Effector memory CD4-positive, alpha-beta T cell (primary cell): ENCODE results near the gene INIP.

Experiments used
- DNase-seq, 3 donors: peaks; one replicate each; pipeline ENCODE4 v3.0.0-alpha.2; 2020
- H3K27ac ChIP-seq: 2 replicates; pipeline ENCODE4 v1.7.0; 2013; ENCODE audit warnings: mild to moderate bottlenecking, low read length, moderate library complexity; ENCODE audit not compliant: insufficient read depth, poor library complexity, severe bottlenecking
- H3K27me3 ChIP-seq: replicated peaks from 2 replicates; pipeline ENCODE4 v1.7.0; 2013; ENCODE audit warnings: mild to moderate bottlenecking, low read length; ENCODE audit not compliant: insufficient read depth, control insufficient read depth, poor library complexity, severe bottlenecking
- H3K36me3 ChIP-seq: 2 replicates; pipeline ENCODE4 v1.7.0; 2013; ENCODE audit warnings: mild to moderate bottlenecking, low read length, moderate library complexity; ENCODE audit not compliant: control insufficient read depth, insufficient read depth
- H3K4me1 ChIP-seq: 2 replicates; pipeline ENCODE4 v1.7.0; 2013; ENCODE audit warnings: low read length, mild to moderate bottlenecking; ENCODE audit not compliant: control insufficient read depth, insufficient read depth, poor library complexity, severe bottlenecking
- H3K4me3 ChIP-seq: 2 replicates; pipeline ENCODE4 v1.7.0; 2013; ENCODE audit warnings: low read length, low read depth, mild to moderate bottlenecking; ENCODE audit not compliant: insufficient read depth, poor library complexity, severe bottlenecking
- H3K9me3 ChIP-seq: 2 replicates; pipeline ENCODE4 v1.7.0; 2013; ENCODE audit warnings: mild to moderate bottlenecking, low read length, moderate library complexity; ENCODE audit not compliant: control insufficient read depth

Gene INIP

GRCh38 chr9:112755675-112756074 is 37.8 kb upstream of the INIP start:
- H3K27ac ChIP-seq = no peak overlapping the region
- DNase-seq = no peak
- no peaks in the 10 kb centered on the region for H3K27me3 ChIP-seq
- no peak overlapping the region for H3K4me3 ChIP-seq
- H3K36me3 ChIP-seq = no peaks in the 10 kb centered on the region
- H3K9me3 ChIP-seq = no peaks in the 10 kb centered on the region
- peaks cover 28% of the 10 kb centered on the region for H3K4me1 ChIP-seq

- peak overlapping the region; percentile 18 for H3K27ac ChIP-seq
- H3K9me3 ChIP-seq = no peaks in the 10 kb centered on the region
Measured at GRCh38 chr9:112755016-112755427, 37.1 kb upstream of the INIP start.

DNA sequence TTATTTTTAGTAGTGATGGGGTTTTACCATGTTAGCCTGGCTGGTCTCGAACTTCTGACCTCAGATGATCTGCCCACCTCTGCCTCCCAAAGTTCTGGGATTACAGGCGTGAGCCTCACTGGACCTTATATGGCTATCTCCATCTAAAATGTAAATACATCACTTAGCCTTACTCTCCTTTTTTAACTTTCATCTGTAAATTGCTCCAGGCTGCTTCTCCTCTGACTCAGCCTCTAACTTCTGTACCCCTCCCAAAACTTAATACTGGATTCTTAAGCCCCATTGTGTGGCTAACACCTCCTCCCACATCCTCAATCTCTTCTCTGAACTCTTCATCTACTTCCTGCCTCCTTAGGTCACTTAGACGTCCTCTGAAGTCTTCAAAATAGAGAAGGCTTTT is 36.7 kb upstream of the INIP start:
- Histone ChIP-seq H3K9me3 (no peaks in the 10 kb centered on the region), H3K36me3 (no peaks in the 10 kb centered on the region), H3K4me3 (no peak overlapping the region), H3K27ac (no peak overlapping the region), H3K4me1 (peaks cover 36% of the 10 kb centered on the region), H3K27me3 (no peaks in the 10 kb centered on the region)
- peak; percentile 9 to 31 (median 26) for DNase-seq

More at GRCh38 chr9:112755016-112755427, 37.1 kb upstream of the INIP start:
- no peak overlapping the region for H3K4me3 ChIP-seq
- H3K27me3 ChIP-seq = no peaks in the 10 kb centered on the region
- no peak for DNase-seq
- H3K4me1 ChIP-seq = peaks cover 31% of the 10 kb centered on the region
- no peaks in the 10 kb centered on the region for H3K36me3 ChIP-seq

DNA sequence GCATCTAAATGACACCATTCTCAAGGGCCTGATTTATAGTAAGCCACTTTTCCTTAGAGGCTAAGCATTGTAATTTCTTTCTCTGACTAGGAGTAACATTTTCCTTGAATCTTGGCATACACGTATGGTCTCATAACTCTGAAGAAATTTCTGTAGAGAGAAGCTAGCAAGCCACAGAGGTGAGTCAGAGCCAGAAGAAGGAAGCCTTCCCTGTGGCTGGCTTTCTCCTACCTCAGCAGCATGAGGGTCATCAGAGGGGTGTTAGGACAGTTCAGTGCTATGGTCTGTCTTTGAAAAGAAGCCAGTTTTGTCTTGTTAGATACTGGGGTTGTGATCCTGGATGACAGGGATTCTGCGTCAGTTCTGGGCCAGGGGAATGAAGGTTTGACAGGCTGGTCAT is 35.8 kb upstream of the INIP start:
- Histone ChIP-seq H3K4me3 (no peak overlapping the region), H3K27ac (no peak overlapping the region), H3K27me3 (no peaks in the 10 kb centered on the region), H3K9me3 (no peaks in the 10 kb centered on the region), H3K4me1 (peaks cover 37% of the 10 kb centered on the region), H3K36me3 (no peaks in the 10 kb centered on the region)
- no peak for DNase-seq

DNA sequence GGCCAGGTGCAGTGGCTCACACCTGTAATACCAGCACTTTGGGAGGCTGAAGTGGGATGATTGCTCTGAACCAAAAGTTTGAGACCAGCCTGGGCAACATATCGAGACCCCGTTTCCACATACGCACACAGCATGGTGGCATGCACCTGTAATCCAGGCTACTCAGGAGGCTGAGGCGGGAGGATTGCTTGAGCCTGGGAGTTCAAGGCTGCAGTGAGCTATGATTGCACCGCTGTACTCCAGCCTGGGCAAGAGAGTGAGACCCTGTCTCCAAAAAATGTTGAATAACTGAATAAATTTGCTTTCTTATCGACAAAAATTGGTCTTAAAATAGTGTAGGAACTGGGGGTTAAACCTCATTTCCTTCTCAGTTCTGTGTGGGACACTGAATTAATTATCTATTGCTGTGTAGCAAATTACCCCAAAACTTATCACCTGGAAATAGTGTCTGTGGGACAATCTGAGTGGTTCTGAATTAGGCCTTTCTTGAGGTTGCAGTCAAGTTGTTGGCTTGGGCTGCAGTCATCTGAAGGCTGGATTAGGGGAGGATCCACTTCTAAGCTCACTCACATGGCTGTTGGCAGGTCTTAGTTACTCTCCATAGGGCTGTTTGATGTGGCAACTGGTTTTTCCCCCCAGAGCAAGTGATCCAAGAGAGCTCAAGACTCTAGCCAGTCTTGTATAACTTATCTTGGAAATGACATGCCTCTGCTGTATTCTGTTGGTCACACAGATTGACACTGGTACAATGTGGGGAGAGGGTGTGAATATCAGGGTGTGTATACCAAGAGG is 34.6 kb upstream of the INIP start:
- no peak for DNase-seq
- H3K4me3 ChIP-seq = no peak overlapping the region
- H3K27me3 ChIP-seq = no peaks in the 10 kb centered on the region
- peaks cover 37% of the 10 kb centered on the region for H3K4me1 ChIP-seq
- no peaks in the 10 kb centered on the region for H3K36me3 ChIP-seq
- no peak overlapping the region for H3K27ac ChIP-seq
- H3K9me3 ChIP-seq = no peaks in the 10 kb centered on the region

DNA sequence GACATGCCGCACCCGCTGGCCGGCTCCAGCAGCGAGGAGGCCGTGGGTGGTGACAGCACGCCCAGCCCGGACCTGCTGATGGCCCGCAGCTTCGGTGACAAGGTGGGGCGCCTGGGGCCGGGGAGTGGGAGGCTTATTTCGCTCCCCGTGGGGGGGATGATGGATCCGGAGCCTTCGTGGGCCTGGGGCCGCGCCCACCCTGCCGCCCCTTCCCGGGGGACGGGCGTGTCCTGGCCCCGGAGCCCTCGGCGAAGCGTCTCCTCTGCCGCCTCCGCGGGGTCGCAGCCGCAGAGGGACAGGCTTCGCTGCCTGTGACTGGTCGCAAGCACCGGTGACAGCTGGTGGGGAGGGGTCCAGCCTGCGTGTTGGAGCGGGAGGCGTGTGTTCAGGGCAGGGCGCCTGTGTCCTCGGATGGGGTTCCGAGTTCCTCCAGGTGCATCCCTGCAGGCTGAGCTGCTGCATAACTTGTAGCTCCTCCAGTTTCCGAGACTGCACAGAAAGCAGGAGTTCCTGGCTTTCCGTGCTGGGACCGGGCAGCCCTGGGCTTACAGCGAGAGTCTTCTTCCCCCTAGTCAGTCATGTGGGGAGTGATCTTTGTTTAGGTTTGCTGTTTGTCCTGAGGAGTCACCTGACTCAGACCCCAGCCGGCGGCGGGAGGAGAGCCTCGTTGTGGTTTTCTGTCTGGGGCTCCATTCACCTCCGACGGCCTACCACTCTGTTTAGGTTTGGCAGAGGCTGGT is 33.3 kb upstream of the INIP start:
- peak; percentile 31 to 46 (median 43) for DNase-seq
- Histone ChIP-seq H3K27me3 (no peaks in the 10 kb centered on the region), H3K4me3 (peak overlapping the region; percentile 82), H3K27ac (peak overlapping the region; percentile 47), H3K9me3 (no peaks in the 10 kb centered on the region), H3K36me3 (no peaks in the 10 kb centered on the region), H3K4me1 (peaks cover 37% of the 10 kb centered on the region)

GRCh38 chr9:112750764-112751055 is 32.8 kb upstream of the INIP start:
- peak overlapping the region; percentile 47 for H3K27ac ChIP-seq
- H3K36me3 ChIP-seq = no peaks in the 10 kb centered on the region
- no peaks in the 10 kb centered on the region for H3K27me3 ChIP-seq
- no peaks in the 10 kb centered on the region for H3K9me3 ChIP-seq
- peaks cover 37% of the 10 kb centered on the region for H3K4me1 ChIP-seq
- DNase-seq = no peak
- peak overlapping the region; percentile 82 for H3K4me3 ChIP-seq

GRCh38 chr9:112750016-112750763 is 32.3 kb upstream of the INIP start, which contains the start of gene SNX30:
Gene SNX30 (plus strand): TSS chr9:112750760. CDS start chr9:112751002, 242 bp downstream.
- H3K4me1 ChIP-seq = peaks cover 33% of the 10 kb centered on the region
- peak within 1 kb of the TSS; percentile 69 for H3K27ac ChIP-seq
- H3K9me3 ChIP-seq = no peaks in the 10 kb centered on the region
- H3K36me3 ChIP-seq = no peaks in the 10 kb centered on the region
- no peaks in the 10 kb centered on the region for H3K27me3 ChIP-seq
- peak; percentile 64 to 72 (median 69) for DNase-seq
- H3K4me3 ChIP-seq = peak within 1 kb of the TSS; percentile 82

DNA sequence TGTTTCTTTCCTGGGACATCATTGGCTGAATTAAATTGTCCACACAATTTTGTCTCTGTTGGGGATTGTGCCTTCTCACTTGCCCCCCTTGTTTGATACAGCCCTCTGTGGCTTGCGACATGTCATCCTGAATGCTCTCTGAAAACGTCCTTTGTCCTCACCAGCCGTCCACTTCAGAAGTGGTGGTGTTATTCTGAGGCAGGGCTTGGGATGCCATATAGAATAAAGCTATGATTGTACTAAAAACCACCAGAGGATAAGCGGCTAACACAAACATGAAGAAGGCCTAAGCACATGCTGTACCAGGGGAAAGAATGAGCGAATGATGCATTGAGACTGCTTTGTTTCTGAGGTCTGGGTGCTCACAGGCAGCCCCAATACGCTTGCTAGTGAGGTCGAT is 29.2 kb upstream of the INIP start:
- H3K36me3 ChIP-seq = no peaks in the 10 kb centered on the region
- no peak for DNase-seq
- no peaks in the 10 kb centered on the region for H3K27me3 ChIP-seq
- no peaks in the 10 kb centered on the region for H3K9me3 ChIP-seq
- H3K27ac ChIP-seq = no peak overlapping the region
- no peak overlapping the region for H3K4me3 ChIP-seq
- H3K4me1 ChIP-seq = peaks cover 22% of the 10 kb centered on the region
